Natural killer cell (primary cell): ENCODE measurements around the gene GLT1D1. TPM values are rescaled to one million over a fixed set of nuclear protein-coding genes. Genes with fewer than 3 reads are reported as not detected.

Experiments used
- ATAC-seq, 3 donors: fragments of 150-1000 bp in 2 of 3; fragments of 200-7000 bp in 1 of 3; cut with Tn5 transposase; 1 replicate in 1 of 3; 2 replicates in 2 of 3; pipeline ENCODE4 v1.10.0; 2021; ENCODE audit warnings: mild to moderate bottlenecking in 2 of 3, moderate library complexity in 2 of 3
- DNase-seq, 2 donors: peaks; one replicate each; pipeline versions ENCODE4 v3.0.0 to v3.0.0-alpha.2; 2013 to 2021; ENCODE audit warnings: mixed read lengths in 1 of 2
- H3K27ac ChIP-seq: one replicate; pipeline ENCODE4 v1.5.1; 2013; ENCODE audit warnings: mild to moderate bottlenecking, low read length
- H3K27me3 ChIP-seq: one replicate; pipeline ENCODE4 v1.6.1; 2013; ENCODE audit warnings: low read length; ENCODE audit not compliant: control insufficient read depth, insufficient read depth
- H3K36me3 ChIP-seq: one replicate; pipeline ENCODE4 v1.6.1; 2013; ENCODE audit warnings: low read length; ENCODE audit not compliant: control insufficient read depth, insufficient read depth
- H3K4me1 ChIP-seq: one replicate; pipeline ENCODE4 v1.6.1; 2013; ENCODE audit warnings: low read length; ENCODE audit not compliant: control insufficient read depth, insufficient read depth
- H3K4me3 ChIP-seq: one replicate; pipeline ENCODE4 v1.5.1; 2013; ENCODE audit warnings: low read length
- H3K9me3 ChIP-seq: one replicate; pipeline ENCODE4 v1.6.1; 2013; ENCODE audit warnings: low read length; ENCODE audit not compliant: control insufficient read depth, insufficient read depth
- H3K27ac Mint-ChIP-seq, 2 donors: one replicate each; pipeline ENCODE4 v1.8.0; 2022; ENCODE audit warnings: mild to moderate bottlenecking in 2 of 2, mixed read lengths in 2 of 2, moderate library complexity in 1 of 2
- H3K27me3 Mint-ChIP-seq, 2 donors: one replicate each; pipeline ENCODE4 v1.8.0; 2022; ENCODE audit warnings: low read depth in 2 of 2, mixed read lengths in 2 of 2
- H3K36me3 Mint-ChIP-seq: one replicate; pipeline ENCODE4 v1.8.0; 2022; ENCODE audit warnings: mixed read lengths
- H3K4me1 Mint-ChIP-seq, 2 donors: one replicate each; pipeline ENCODE4 v1.8.0; 2022; ENCODE audit warnings: mixed read lengths in 2 of 2
- H3K4me3 Mint-ChIP-seq: one replicate; pipeline ENCODE4 v1.8.0; 2022; ENCODE audit warnings: mild to moderate bottlenecking, moderate library complexity, mixed read lengths
- H3K9me3 Mint-ChIP-seq, 2 donors: one replicate each; pipeline ENCODE4 v1.8.0; 2022; ENCODE audit warnings: mixed read lengths in 2 of 2
- CTCF ChIP-seq: fragments of 200-600 bp; IDR thresholded peaks from one replicate; pipeline ENCODE4 v1.8.0; 2022; ENCODE audit warnings: antibody characterized with exemption
- WGBS: methylation state at CpG from one replicate; pipeline ENCODE4 v1.1.7; 2013; ENCODE audit warnings: missing lambda C conversion rate; ENCODE audit not compliant: insufficient coverage; 5-methylcytosine and 5-hydroxymethylcytosine counted together
- intact Hi-C: fragments of 100-400 bp; cut with micrococcal nuclease; formaldehyde crosslinking; loops from one replicate; pipeline ENCODE4 v1.14.2; 2022
- total RNA-seq, 4 donors: library from RNA; stranded (reverse); fragments of 120-200 nt in 1 of 4; gene quantifications; one replicate each; pipeline versions ENCODE4 v1.2.3 to v1.2.4, GENCODE V29; 2013 to 2022

Gene GLT1D1
- total RNA-seq, 3 donors from 2014 or later (not counting 1 experiment from before 2014, with no cell fraction given) = 0.33 to 3.2 (median 2.6) TPM

GRCh38 chr12:128944956-128945355, 91.7 kb downstream of the GLT1D1 start:
- Histone ChIP-seq H3K36me3 (no peaks in the 10 kb centered on the region), H3K27me3 (no peaks in the 10 kb centered on the region), H3K9me3 (no peaks in the 10 kb centered on the region), H3K4me3 (no peak overlapping the region), H3K27ac (no peak overlapping the region), H3K4me1 (no peaks in the 10 kb centered on the region)
- ATAC-seq = no peak
- intact Hi-C loops = no loop called here
- Mint-ChIP-seq H3K27ac (no peak overlapping the region), H3K36me3 (no peaks in the 10 kb centered on the region), H3K27me3 (peaks cover 0 to 2% of the 10 kb centered on the region in 2 donors), H3K4me1 (no peaks in the 10 kb centered on the region), H3K9me3 (no peaks in the 10 kb centered on the region), H3K4me3 (no peak overlapping the region)
- TF ChIP-seq CTCF = no peak
- WGBS = 96% methylated on average over 27 of the region's 27 CpGs
- DNase-seq = no peak

- TF ChIP-seq CTCF = no peak
- Histone ChIP-seq H3K4me1 (no peaks in the 10 kb centered on the region), H3K4me3 (no peak overlapping the region), H3K36me3 (no peaks in the 10 kb centered on the region), H3K27me3 (no peaks in the 10 kb centered on the region), H3K27ac (no peak overlapping the region), H3K9me3 (no peaks in the 10 kb centered on the region)
- Mint-ChIP-seq H3K36me3 (no peaks in the 10 kb centered on the region), H3K27ac (no peak overlapping the region), H3K27me3 (peaks cover 0 to 5% of the 10 kb centered on the region in 2 donors), H3K4me1 (no peaks in the 10 kb centered on the region), H3K4me3 (no peak overlapping the region), H3K9me3 (no peaks in the 10 kb centered on the region)
- intact Hi-C loops = no loop called here
- no peak for ATAC-seq
- no peak for DNase-seq
- WGBS = 88% methylated on average over 7 of the region's 10 CpGs
These were observed 93.9 kb downstream of the GLT1D1 start for GRCh38 chr12:128947209-128947608.

DNA sequence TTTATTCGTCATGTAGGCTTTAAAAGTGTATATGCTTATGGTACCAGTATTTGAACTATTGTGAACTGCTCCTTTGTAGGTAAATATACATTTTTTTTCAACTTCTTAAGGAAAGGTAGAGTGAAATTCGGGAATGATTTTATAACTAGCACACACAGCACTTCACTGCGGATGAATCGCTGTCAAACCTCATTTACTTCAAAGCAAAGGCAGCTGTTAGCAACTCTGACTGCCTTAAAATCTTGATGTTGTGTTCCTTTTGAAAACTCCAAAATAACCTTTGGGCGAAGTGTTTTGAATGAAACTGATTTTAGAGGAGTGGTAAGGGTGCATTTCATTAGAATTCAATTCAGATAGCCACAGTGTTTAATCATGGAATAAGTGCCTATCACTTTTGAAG, 95.8 kb downstream of the GLT1D1 start:
- H3K27me3 Mint-ChIP-seq = peaks cover 0 to 5% of the 10 kb centered on the region in 2 donors
- no peak overlapping the region for H3K27ac Mint-ChIP-seq
- no peak overlapping the region for H3K27ac ChIP-seq
- no peaks in the 10 kb centered on the region for H3K9me3 Mint-ChIP-seq
- TF ChIP-seq CTCF = no peak
- intact Hi-C loops = no loop called here
- H3K27me3 ChIP-seq = no peaks in the 10 kb centered on the region
- ATAC-seq = no peak
- H3K4me3 ChIP-seq = no peak overlapping the region
- no peaks in the 10 kb centered on the region for H3K36me3 ChIP-seq
- H3K36me3 Mint-ChIP-seq = no peaks in the 10 kb centered on the region
- no peaks in the 10 kb centered on the region for H3K4me1 ChIP-seq
- H3K4me3 Mint-ChIP-seq = no peak overlapping the region
- H3K9me3 ChIP-seq = no peaks in the 10 kb centered on the region
- DNase-seq = no peak
- no peaks in the 10 kb centered on the region for H3K4me1 Mint-ChIP-seq
- WGBS = 91% methylated on average over 4 of the region's 5 CpGs

DNA sequence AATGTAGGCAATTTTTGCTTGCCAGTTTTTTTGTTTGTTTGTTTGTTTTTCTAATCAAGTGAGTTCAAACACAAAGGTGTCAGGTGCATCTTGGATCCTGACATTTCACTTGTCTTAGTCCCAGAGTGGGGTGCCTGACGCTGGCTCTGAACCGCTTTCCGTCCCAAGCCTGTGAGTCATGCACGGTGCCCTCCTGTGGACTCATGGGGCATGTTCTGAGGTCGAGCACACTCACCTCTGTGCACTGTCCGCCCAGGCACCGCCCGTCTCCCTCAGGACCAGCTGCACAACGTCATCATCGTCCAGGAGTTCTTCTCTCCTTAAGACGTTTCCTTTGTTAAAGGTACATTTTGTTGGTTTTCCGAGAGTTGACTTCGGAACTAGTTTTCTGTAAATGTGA, 98.2 kb downstream of the GLT1D1 start:
- H3K4me1 Mint-ChIP-seq = peaks cover 0 to under 1% of the 10 kb centered on the region in 2 donors
- no peak for DNase-seq
- 95% methylated on average over 13 of the region's 13 CpGs for WGBS

More for the DNA sequence above, 98.2 kb downstream of the GLT1D1 start:
- Histone ChIP-seq H3K4me3 (no peak overlapping the region), H3K27ac (no peak overlapping the region), H3K9me3 (no peaks in the 10 kb centered on the region), H3K36me3 (no peaks in the 10 kb centered on the region), H3K4me1 (no peaks in the 10 kb centered on the region), H3K27me3 (no peaks in the 10 kb centered on the region)
- peaks cover 2 to 4% of the 10 kb centered on the region in 2 donors for H3K27me3 Mint-ChIP-seq
- ATAC-seq = no peak
- H3K36me3 Mint-ChIP-seq = no peaks in the 10 kb centered on the region
- no peak overlapping the region for H3K27ac Mint-ChIP-seq
- no peaks in the 10 kb centered on the region for H3K9me3 Mint-ChIP-seq
- intact Hi-C loops = no loop called here
- TF ChIP-seq CTCF = no peak
- H3K4me3 Mint-ChIP-seq = no peak overlapping the region
